IMR-90 (cell line): ENCODE results near the gene TP73. TPM values are rescaled to one million over a fixed set of nuclear protein-coding genes. Genes with fewer than 3 reads are reported as not detected.

Experiments
- ATAC-seq: fragments of 200-7000 bp; cut with Tn5 transposase; 2 replicates; pipeline ENCODE4 v1.9.1; 2020; ENCODE audit warnings: low read depth, mild to moderate bottlenecking, moderate library complexity
- BruUV-seq: library from RNA; stranded (reverse); fragments of 400-500 nt; replicated peaks from 2 replicates; lab custom pipeline; 2021; lab: Mats Ljungman, UMichigan
- CTCF ChIA-PET: fragments of 300-600 bp; formaldehyde crosslinking; extraction: SDS; loops from one replicate; lab custom pipeline; 2021; ENCODE audit warnings: antibody characterized with exemption; lab: Yijun Ruan, JAX
- POLR2A ChIA-PET: fragments of 300-600 bp; sonication (Branson Sonifier 250); formaldehyde crosslinking; loops from one replicate; lab custom pipeline; 2022; ENCODE audit warnings: antibody characterized with exemption; ENCODE audit not compliant: unreplicated experiment; lab: Charles Lee
- DNase-seq: peaks from one replicate; pipeline ENCODE4 v3.0.0; 2013
- H2AFZ ChIP-seq: replicated peaks from 2 replicates; pipeline ENCODE3; 2013; ENCODE audit warnings: low read length, mild to moderate bottlenecking; ENCODE audit not compliant: poor library complexity
- H2AK5ac ChIP-seq: 2 replicates; pipeline ENCODE4 v1.6.1; 2013; ENCODE audit warnings: low read depth, low read length, inconsistent platforms
- H2AK9ac ChIP-seq: replicated peaks from 2 replicates; pipeline ENCODE3; 2013; ENCODE audit warnings: mild to moderate bottlenecking, low read depth, low read length, moderate library complexity; ENCODE audit not compliant: poor library complexity
- H2BK120ac ChIP-seq: 2 replicates; pipeline ENCODE4 v1.6.1; 2013; ENCODE audit warnings: low read depth, low read length, inconsistent platforms
- H2BK15ac ChIP-seq: 3 replicates; pipeline ENCODE4 v1.6.1; 2013; ENCODE audit warnings: low read depth, low read length, inconsistent platforms
- H2BK20ac ChIP-seq: 2 replicates; pipeline ENCODE4 v1.6.1; 2013; ENCODE audit warnings: low read depth, mild to moderate bottlenecking, inconsistent platforms, low read length, moderate library complexity
- H2BK5ac ChIP-seq: 2 replicates; pipeline ENCODE4 v1.6.1; 2013; ENCODE audit warnings: mild to moderate bottlenecking, low read depth, low read length, inconsistent platforms; ENCODE audit not compliant: poor library complexity, severe bottlenecking
- H3K14ac ChIP-seq: replicated peaks from 2 replicates; pipeline ENCODE4 v1.6.1; 2013; ENCODE audit warnings: low read depth, low read length, inconsistent platforms
- H3K18ac ChIP-seq: 2 replicates; pipeline ENCODE4 v1.6.1; 2013; ENCODE audit warnings: low read depth, low read length, control low read depth
- H3K23ac ChIP-seq: 2 replicates; pipeline ENCODE4 v1.6.1; 2013; ENCODE audit warnings: low read depth, low read length, inconsistent platforms
- H3K27ac ChIP-seq: 2 replicates; pipeline ENCODE4 v1.5.1; 2013; ENCODE audit warnings: mild to moderate bottlenecking, control low read depth, low read length; ENCODE audit not compliant: insufficient read depth
- H3K27me3 ChIP-seq: 2 replicates; pipeline ENCODE4 v1.6.1; 2013; ENCODE audit warnings: low read length; ENCODE audit not compliant: control insufficient read depth, insufficient read depth
- H3K36me3 ChIP-seq: 2 replicates; pipeline ENCODE4 v1.6.1; 2013; ENCODE audit warnings: low read length, mixed read lengths; ENCODE audit not compliant: control insufficient read depth, insufficient read depth
- H3K4ac ChIP-seq: 2 replicates; pipeline ENCODE4 v1.6.1; 2013; ENCODE audit warnings: low read depth, low read length, inconsistent platforms
- H3K4me1 ChIP-seq: 2 replicates; pipeline ENCODE4 v1.6.1; 2013; ENCODE audit warnings: low read length, mixed read lengths; ENCODE audit not compliant: control insufficient read depth, insufficient read depth
- H3K4me2 ChIP-seq: 2 replicates; pipeline ENCODE4 v1.6.1; 2013; ENCODE audit warnings: low read depth, mild to moderate bottlenecking, control low read depth, low read length, moderate library complexity
- H3K4me3 ChIP-seq: 2 replicates; pipeline ENCODE4 v1.5.1; 2013; ENCODE audit warnings: low read depth, mild to moderate bottlenecking, control low read depth, low read length, moderate library complexity; ENCODE audit not compliant: insufficient read depth
- H3K56ac ChIP-seq: 2 replicates; pipeline ENCODE4 v1.6.1; 2013; ENCODE audit warnings: low read length, inconsistent platforms; ENCODE audit not compliant: insufficient read depth; ENCODE audit errors: extremely low read depth
- H3K79me1 ChIP-seq, 2 experiments: 2 replicates each; pipeline ENCODE4 v1.6.1; 2013; ENCODE audit warnings: low read length in 2 of 2, inconsistent platforms in 1 of 2, low read depth in 1 of 2
- H3K9ac ChIP-seq: 2 replicates; pipeline ENCODE4 v1.6.1; 2013; ENCODE audit warnings: low read depth, low read length, control low read depth
- H3K9me1 ChIP-seq: 2 replicates; pipeline ENCODE4 v1.6.1; 2013; ENCODE audit warnings: low read length, inconsistent platforms; ENCODE audit not compliant: insufficient read depth
- H3K9me3 ChIP-seq: 2 replicates; pipeline ENCODE4 v1.6.1; 2013; ENCODE audit warnings: low read length; ENCODE audit not compliant: control insufficient read depth, insufficient read depth
- H4K20me1 ChIP-seq: 2 replicates; pipeline ENCODE4 v1.6.1; 2013; ENCODE audit warnings: low read length, inconsistent platforms; ENCODE audit not compliant: insufficient read depth
- H4K5ac ChIP-seq: 2 replicates; pipeline ENCODE4 v1.6.1; 2013; ENCODE audit warnings: mild to moderate bottlenecking, low read depth, low read length, control low read depth
- H4K8ac ChIP-seq, 2 experiments: 2 replicates each; pipeline ENCODE4 v1.6.1; 2013; ENCODE audit warnings: low read depth in 2 of 2, low read length in 2 of 2, control low read depth in 1 of 2, inconsistent platforms in 1 of 2
- H4K91ac ChIP-seq: 2 replicates; pipeline ENCODE4 v1.6.1; 2013; ENCODE audit warnings: low read depth, low read length, inconsistent platforms; ENCODE audit not compliant: insufficient read depth
- BHLHE40 ChIP-seq: fragments of 150-350 bp; IDR thresholded peaks from 2 replicates; pipeline ENCODE4 v1.6.1; 2016; ENCODE audit warnings: mild to moderate bottlenecking, low read depth, low read length
- CEBPB ChIP-seq: IDR thresholded peaks from 2 replicates; pipeline ENCODE4 v1.6.1; 2012; ENCODE audit warnings: low read depth, low read length, improper control_type of control experiment
- CHD1 ChIP-seq: IDR thresholded peaks from 2 replicates; pipeline ENCODE4 v1.6.1; 2012; ENCODE audit warnings: low read depth, low read length, improper control_type of control experiment
- CTCF ChIP-seq: conservative IDR thresholded peaks from 2 replicates; pipeline ENCODE4 v1.5.1; 2012; ENCODE audit warnings: mild to moderate bottlenecking, low read depth, low read length, improper control_type of control experiment
- ELK1 ChIP-seq: fragments of 150-350 bp; IDR thresholded peaks from 2 replicates; pipeline ENCODE4 v1.6.1; 2016; ENCODE audit warnings: low read depth, mild to moderate bottlenecking, low read length, moderate library complexity, borderline replicate concordance
- FOS ChIP-seq: fragments of 150-350 bp; IDR thresholded peaks from 2 replicates; pipeline ENCODE4 v1.6.1; 2016; ENCODE audit warnings: low read depth, low read length
- MAFK ChIP-seq: IDR thresholded peaks from 2 replicates; pipeline ENCODE4 v1.6.1; 2012; ENCODE audit warnings: low read depth, low read length, improper control_type of control experiment
- MAZ ChIP-seq: IDR thresholded peaks from 2 replicates; pipeline ENCODE4 v1.6.1; 2012; ENCODE audit warnings: low read depth, mild to moderate bottlenecking, low read length, improper control_type of control experiment, moderate library complexity, borderline replicate concordance
- MXI1 ChIP-seq: IDR thresholded peaks from 2 replicates; pipeline ENCODE4 v1.6.1; 2012; ENCODE audit warnings: low read depth, mild to moderate bottlenecking, low read length, moderate library complexity, borderline replicate concordance
- NFE2L2 ChIP-seq: fragments of 150-350 bp; IDR thresholded peaks from 2 replicates; pipeline ENCODE4 v1.6.1; 2016; ENCODE audit warnings: low read depth, mild to moderate bottlenecking, low read length
- POLR2A ChIP-seq: IDR thresholded peaks from 2 replicates; pipeline ENCODE4 v1.6.1; 2012; ENCODE audit warnings: mild to moderate bottlenecking, low read depth, low read length
- RAD21 ChIP-seq: IDR thresholded peaks from 2 replicates; pipeline ENCODE4 v1.6.1; 2012; ENCODE audit warnings: low read length, improper control_type of control experiment
- RCOR1 ChIP-seq: IDR thresholded peaks from 2 replicates; pipeline ENCODE4 v1.6.1; 2012; ENCODE audit warnings: mild to moderate bottlenecking, low read length, improper control_type of control experiment; ENCODE audit not compliant: insufficient replicate concordance
- RFX5 ChIP-seq: IDR thresholded peaks from 2 replicates; pipeline ENCODE4 v1.8.0; 2012; ENCODE audit warnings: low read depth, mild to moderate bottlenecking, low read length, moderate library complexity
- SMC3 ChIP-seq: fragments of 150-350 bp; IDR thresholded peaks from 2 replicates; pipeline ENCODE4 v1.6.1; 2016; ENCODE audit warnings: low read depth, mild to moderate bottlenecking, antibody characterized with exemption, low read length, moderate library complexity
- USF2 ChIP-seq: fragments of 150-350 bp; IDR thresholded peaks from 2 replicates; pipeline ENCODE4 v1.6.1; 2017; ENCODE audit warnings: mild to moderate bottlenecking, antibody characterized with exemption, low read length, low read depth
- WGBS, 2 experiments: methylation state at CpG; one replicate each; pipeline versions ENCODE4 v1.1.5 to v1.1.7; 2013; ENCODE audit warnings: missing lambda C conversion rate in 2 of 2; ENCODE audit not compliant: insufficient read length in 1 of 2; ENCODE audit errors: extremely low coverage in 2 of 2; 5-methylcytosine and 5-hydroxymethylcytosine counted together
- dilution Hi-C: fragments of 300-500 bp; cut with HindIII; formaldehyde crosslinking; loops from one replicate; pipeline ENCODE4 v1.14.3; 2018; ENCODE audit warnings: low sequenced_read_pairs; ENCODE audit not compliant: unreplicated experiment
- in situ Hi-C: fragments of 300-500 bp; cut with MboI; formaldehyde crosslinking; loops from 3 replicates; pipeline ENCODE4 v1.14.3; 2019; ENCODE audit warnings: low sequenced_read_pairs, inconsistent platforms, mixed read lengths
- intact Hi-C: fragments of 100-400 bp; cut with micrococcal nuclease; formaldehyde crosslinking; loops from 2 replicates; pipeline ENCODE4 v1.10.0; 2022
- polyA plus RNA-seq, 3 experiments: library from polyadenylated mRNA; depleted of rRNA; stranded (reverse); fragments of >200 nt; gene quantifications; 2 replicates each; pipeline ENCODE4 v1.2.3, GENCODE V29; 2012; ENCODE audit warnings: low replicate concordance in 1 of 3
- total RNA-seq: library from RNA; depleted of rRNA; stranded (reverse); fragments of >200 nt; gene quantifications from 2 replicates; pipeline ENCODE4 v1.2.3, GENCODE V29; 2012

TP73 gene
- total and polyA plus RNA-seq, 2 of the 4 experiments (the other 2 are of a cell fraction), result not detected

- no peak overlapping the region for H2BK5ac ChIP-seq
- WGBS, 2 experiments, result 86% methylated on average over 10 of the region's 23 CpGs; no CpG with 5 or more reads in 1 of the 2 experiments
- in situ Hi-C loops (no loop called here), intact Hi-C loops (no loop called here), dilution Hi-C loops (no loop called here)
- H2BK120ac ChIP-seq, result no peak overlapping the region
- no peaks in the 10 kb centered on the region for H4K20me1 ChIP-seq
- DNase-seq, result no peak
- no peak overlapping the region for H3K23ac ChIP-seq
- BruUV-seq, result no TSS peak
- no peaks in the 10 kb centered on the region for H3K27me3 ChIP-seq
- peaks cover 46% of the 10 kb centered on the region for H3K36me3 ChIP-seq
- H3K14ac ChIP-seq, result no peak overlapping the region
- no peak overlapping the region for H3K9ac ChIP-seq
- H3K4ac ChIP-seq, result no peak overlapping the region
- H3K4me2 ChIP-seq, result no peak overlapping the region
- H4K8ac ChIP-seq, result no peak overlapping the region
- ChIA-PET POLR2A (no interaction called here), CTCF (no interaction called here)
- no peak overlapping the region for H3K56ac ChIP-seq
- H4K91ac ChIP-seq, result no peak overlapping the region
- no peak overlapping the region for H3K18ac ChIP-seq
- H2AFZ ChIP-seq, result no peak overlapping the region
- no peak for ATAC-seq
- H3K4me3 ChIP-seq, result no peak overlapping the region
- H3K27ac ChIP-seq, result no peak overlapping the region
- no peaks in the 10 kb centered on the region for H3K9me3 ChIP-seq
- no peak overlapping the region for H2BK15ac ChIP-seq
- no peak overlapping the region for H2AK5ac ChIP-seq
- peaks cover 0 to 5% of the 10 kb centered on the region in 2 experiments; a peak in 1 of 4 replicates for H3K79me1 ChIP-seq
- 0 out of 2 replicates have a peak, but pooled peaks cover 3% of the 10 kb centered on the region for H3K9me1 ChIP-seq
- TF ChIP-seq POLR2A, result no peak
- TF ChIP-seq FOS, result no peak
- no peak for TF ChIP-seq RFX5
- TF ChIP-seq RAD21, result no peak
- no peak for TF ChIP-seq SMC3
- TF ChIP-seq CEBPB, result no peak
- no peak for TF ChIP-seq ELK1
- no peak for TF ChIP-seq BHLHE40
- TF ChIP-seq MAZ, result no peak
- no peak for TF ChIP-seq MXI1
- TF ChIP-seq RCOR1, result no peak
- no peak for TF ChIP-seq NFE2L2
- no peak for TF ChIP-seq CHD1
- TF ChIP-seq MAFK, result no peak
- no peak for TF ChIP-seq USF2
- TF ChIP-seq CTCF, result no peak
- no peak overlapping the region for H2AK9ac ChIP-seq
- no peak overlapping the region for H4K5ac ChIP-seq
- H2BK20ac ChIP-seq, result no peak overlapping the region
- H3K4me1 ChIP-seq, result no peaks in the 10 kb centered on the region
These were observed 12.9 kb upstream of the TP73 start for GRCh38 chr1:3639397-3639911.
